CMK (cell line): ENCODE data around the gene PDE8A.
"Not testable (repeated sequence)": the region's sequence is repeated elsewhere in the genome, so short reads cannot be mapped to it uniquely, and the experiment has no call there.

Experiments
- DNase-seq: peaks from one replicate; pipeline ENCODE4 v3.0.0-alpha.2; 2010; ENCODE audit warnings: low read depth

PDE8A gene

DNA sequence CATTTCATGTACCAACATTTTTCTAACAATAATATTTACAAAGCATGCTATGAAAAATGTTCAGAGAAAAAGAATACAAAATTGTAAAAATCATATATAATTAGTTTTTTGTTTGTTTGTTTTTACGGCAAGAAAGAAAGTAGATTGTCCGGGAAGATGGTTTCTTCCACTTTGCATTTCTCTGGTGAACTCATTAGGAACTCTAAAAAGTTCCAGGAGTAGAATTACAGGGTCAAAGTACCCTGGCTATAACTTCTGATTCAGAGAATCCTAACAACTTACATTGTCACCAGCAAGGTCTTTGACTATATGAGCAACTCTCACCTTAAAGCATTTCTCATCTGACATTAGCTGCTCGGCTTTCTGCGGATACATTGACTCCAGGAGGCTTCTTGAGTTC, 196.7 kb downstream of the PDE8A start:
- no peak for DNase-seq

DNA sequence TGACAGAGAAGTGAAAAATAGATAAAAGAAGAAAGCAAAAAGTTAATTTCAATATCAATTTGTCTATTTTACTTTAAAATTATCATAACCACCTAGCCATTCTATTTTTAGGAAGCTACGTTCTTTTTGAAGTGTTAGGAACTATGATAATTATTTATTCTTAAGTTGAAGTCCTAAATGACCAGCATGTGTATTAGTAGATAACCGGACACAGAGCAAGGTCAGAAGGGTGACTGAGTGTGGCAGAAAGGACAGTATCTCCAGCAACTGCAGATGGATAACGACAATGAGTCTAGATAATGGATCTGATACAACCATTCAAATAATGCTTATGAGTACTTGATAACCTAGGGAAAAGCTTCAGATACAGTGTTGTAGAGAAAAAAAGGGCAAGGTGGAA, 198.0 kb downstream of the PDE8A start:
- DNase-seq: no peak

DNA sequence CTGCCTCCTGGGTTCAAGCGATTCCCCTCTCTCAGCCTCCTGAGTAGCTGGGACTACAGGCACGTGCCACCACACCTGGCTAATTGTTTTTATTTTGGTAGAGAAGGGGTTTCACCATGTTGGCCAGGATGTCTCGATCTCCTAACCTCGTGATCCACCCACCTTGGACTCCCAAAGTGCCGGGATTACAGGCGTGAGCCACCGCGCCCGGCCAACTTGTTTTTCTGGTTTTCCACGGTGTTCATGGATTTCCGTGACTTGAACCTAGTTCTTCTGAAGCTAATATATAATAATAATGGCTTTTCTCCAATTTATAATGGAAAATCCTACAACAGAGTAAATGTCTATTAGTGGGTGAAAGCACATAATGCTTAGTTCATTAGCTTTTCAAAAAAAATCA, 203.7 kb downstream of the PDE8A start:
- DNase-seq: not testable (repeated sequence)

GRCh38 chr15:85188171-85188577, 206.5 kb downstream of the PDE8A start:
- DNase-seq: not testable (repeated sequence)
